IMR-90 (cell line): ENCODE results near the gene SYT6.

Source experiments
- BHLHE40 ChIP-seq: fragments of 150-350 bp; IDR thresholded peaks from 2 replicates; pipeline ENCODE4 v1.6.1; 2016; ENCODE audit warnings: mild to moderate bottlenecking, low read depth, low read length
- POLR2A ChIP-seq: IDR thresholded peaks from 2 replicates; pipeline ENCODE4 v1.6.1; 2012; ENCODE audit warnings: mild to moderate bottlenecking, low read depth, low read length
- TF ChIP-seq, protein P1 (sequence below): conservative IDR thresholded peaks from 2 replicates; pipeline ENCODE4 v1.5.1; 2012; ENCODE audit warnings: mild to moderate bottlenecking, low read depth, low read length, improper control_type of control experiment

DNA sequence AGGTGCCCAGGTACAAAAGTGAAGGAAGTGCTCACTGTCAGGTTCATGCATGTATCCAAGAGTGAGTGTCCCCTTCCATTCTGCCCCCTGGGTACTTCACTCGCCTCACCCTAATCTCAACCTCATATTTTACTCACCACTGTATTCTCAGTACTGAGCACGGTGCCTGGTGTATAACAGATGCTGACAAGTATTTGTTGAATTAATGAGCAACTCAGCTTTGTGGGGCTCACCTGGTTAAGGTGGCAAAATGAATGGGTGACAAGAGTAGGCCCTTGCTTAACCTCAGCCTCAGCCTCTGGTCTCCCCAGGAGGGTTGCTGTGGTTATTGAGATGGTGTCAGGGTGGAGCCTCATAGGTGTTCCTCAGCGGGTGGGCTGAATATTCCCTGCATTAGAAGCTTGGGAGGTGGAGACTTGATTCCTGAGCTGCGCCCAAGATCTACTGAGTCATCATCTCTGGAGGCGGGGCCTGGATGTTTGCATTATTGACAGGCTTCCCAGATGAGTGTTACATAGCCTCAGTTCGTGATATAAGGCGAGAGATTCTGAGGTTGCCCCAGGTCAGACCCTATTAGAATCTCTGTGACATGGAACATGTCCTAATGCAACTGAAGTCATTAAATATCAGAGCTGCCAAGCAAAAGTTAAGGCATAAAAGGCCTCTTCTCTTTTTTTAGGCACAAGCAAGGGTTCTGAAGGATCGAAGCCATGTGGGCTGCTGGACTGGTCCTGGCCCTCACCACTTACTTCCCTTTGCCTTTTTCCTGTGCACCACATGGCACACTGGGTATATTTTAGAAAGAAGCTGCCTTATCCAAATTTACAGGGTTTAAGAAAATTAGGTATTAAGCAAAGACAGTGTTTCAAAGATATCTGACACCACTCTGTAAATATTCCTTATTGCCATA lies 39.2 kb downstream of the SYT6 start:
- no peak for TF ChIP-seq BHLHE40
- TF ChIP-seq, protein P1, sequence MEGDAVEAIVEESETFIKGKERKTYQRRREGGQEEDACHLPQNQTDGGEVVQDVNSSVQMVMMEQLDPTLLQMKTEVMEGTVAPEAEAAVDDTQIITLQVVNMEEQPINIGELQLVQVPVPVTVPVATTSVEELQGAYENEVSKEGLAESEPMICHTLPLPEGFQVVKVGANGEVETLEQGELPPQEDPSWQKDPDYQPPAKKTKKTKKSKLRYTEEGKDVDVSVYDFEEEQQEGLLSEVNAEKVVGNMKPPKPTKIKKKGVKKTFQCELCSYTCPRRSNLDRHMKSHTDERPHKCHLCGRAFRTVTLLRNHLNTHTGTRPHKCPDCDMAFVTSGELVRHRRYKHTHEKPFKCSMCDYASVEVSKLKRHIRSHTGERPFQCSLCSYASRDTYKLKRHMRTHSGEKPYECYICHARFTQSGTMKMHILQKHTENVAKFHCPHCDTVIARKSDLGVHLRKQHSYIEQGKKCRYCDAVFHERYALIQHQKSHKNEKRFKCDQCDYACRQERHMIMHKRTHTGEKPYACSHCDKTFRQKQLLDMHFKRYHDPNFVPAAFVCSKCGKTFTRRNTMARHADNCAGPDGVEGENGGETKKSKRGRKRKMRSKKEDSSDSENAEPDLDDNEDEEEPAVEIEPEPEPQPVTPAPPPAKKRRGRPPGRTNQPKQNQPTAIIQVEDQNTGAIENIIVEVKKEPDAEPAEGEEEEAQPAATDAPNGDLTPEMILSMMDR = no peak
- no peak for TF ChIP-seq POLR2A
